ENCODE data around the gene GRID1.
"Not testable (repeated sequence)": the region's sequence is repeated elsewhere in the genome, so short reads cannot be mapped to it uniquely, and the experiment has no call there.

GRID1 gene

GRCh38 chr10:86091216-86091615, 275.4 kb downstream of the GRID1 start:
- DNase-seq: no peak

GRCh38 chr10:86090807-86091206, 275.8 kb downstream of the GRID1 start:
- DNase-seq: no peak

GRCh38 chr10:86087716-86088115, 278.9 kb downstream of the GRID1 start:
- DNase-seq: no peak

- no peak for DNase-seq
Observed at GRCh38 chr10:86086418-86086817, 280.2 kb downstream of the GRID1 start.

- DNase-seq: no peak
Observed at GRCh38 chr10:86085686-86086085, 280.9 kb downstream of the GRID1 start.

- DNase-seq: no peak
Observed at GRCh38 chr10:86085136-86085535, 281.5 kb downstream of the GRID1 start.

GRCh38 chr10:86084585-86084984, 282.0 kb downstream of the GRID1 start:
- no peak for DNase-seq

GRCh38 chr10:86083664-86084175, 282.9 kb downstream of the GRID1 start:
- DNase-seq: no peak

GRCh38 chr10:86083206-86083605, 283.4 kb downstream of the GRID1 start:
- DNase-seq: no peak

GRCh38 chr10:86082556-86082955, 284.0 kb downstream of the GRID1 start:
- no peak for DNase-seq

GRCh38 chr10:86079088-86079487, 287.5 kb downstream of the GRID1 start:
- DNase-seq: no peak

- no peak for DNase-seq
Observed at GRCh38 chr10:86078639-86079035, 288.0 kb downstream of the GRID1 start.

GRCh38 chr10:86077871-86078638, 288.5 kb downstream of the GRID1 start:
- no peak for DNase-seq

GRCh38 chr10:86077271-86077670, 289.3 kb downstream of the GRID1 start:
- DNase-seq: no peak

- DNase-seq: not testable (repeated sequence)
Observed at GRCh38 chr10:86076497-86076896, 290.1 kb downstream of the GRID1 start.

- DNase-seq: no peak
Observed at GRCh38 chr10:86075512-86075911, 291.1 kb downstream of the GRID1 start.

GRCh38 chr10:86074294-86074693, 292.3 kb downstream of the GRID1 start:
- DNase-seq: no peak

GRCh38 chr10:86073199-86073977, 293.2 kb downstream of the GRID1 start:
- DNase-seq: no peak

- DNase-seq: no peak
Observed at GRCh38 chr10:86072413-86072812, 294.2 kb downstream of the GRID1 start.

- DNase-seq: no peak
Observed at GRCh38 chr10:86071758-86072157, 294.8 kb downstream of the GRID1 start.

GRCh38 chr10:86071145-86071544, 295.4 kb downstream of the GRID1 start:
- DNase-seq: no peak

GRCh38 chr10:86070278-86070677, 296.3 kb downstream of the GRID1 start:
- no peak for DNase-seq

GRCh38 chr10:86068231-86069054, 298.2 kb downstream of the GRID1 start:
- peak; percentile 28 for DNase-seq

Data from NCI-H510A treated with DMSO at 0.1 percent for 48 hours (cell line).